H1 (cell line): ENCODE measurements around the gene WNT1. TPM values are rescaled to one million over a fixed set of nuclear protein-coding genes. Genes with fewer than 3 reads are reported as not detected.
A peak's percentile ranks its signal among the peaks of the same experiment; 100 is the strongest.

ENCODE experiments used
- BCL11A ChIP-seq, 2 experiments: IDR thresholded peaks; one replicate each; pipeline ENCODE4 v1.6.1; 2011; ENCODE audit warnings: low read depth in 2 of 2, low read length in 2 of 2, mild to moderate bottlenecking in 2 of 2
- BRCA1 ChIP-seq: IDR thresholded peaks from 2 replicates; pipeline ENCODE4 v1.6.1; 2012; ENCODE audit warnings: low read depth, low read length, improper control_type of control experiment
- CHD2 ChIP-seq: IDR thresholded peaks from 2 replicates; pipeline ENCODE4 v1.6.1; 2012; ENCODE audit warnings: low read length, improper control_type of control experiment
- EGR1 ChIP-seq: IDR thresholded peaks from 2 replicates; pipeline ENCODE4 v1.6.1; 2011; ENCODE audit warnings: low read depth, low read length, borderline replicate concordance
- NANOG ChIP-seq: IDR thresholded peaks from 2 replicates; pipeline ENCODE4 v1.6.1; 2011; ENCODE audit warnings: low read length, low read depth, mild to moderate bottlenecking, inconsistent platforms; ENCODE audit not compliant: insufficient read depth, poor library complexity, severe bottlenecking
- POU5F1 ChIP-seq: IDR thresholded peaks from 2 replicates; pipeline ENCODE4 v1.6.1; 2011; ENCODE audit warnings: low read depth, mild to moderate bottlenecking, low read length, moderate library complexity
- RBBP5 ChIP-seq: IDR thresholded peaks from 2 replicates; pipeline ENCODE4 v1.7.1; 2012; ENCODE audit warnings: low read depth, mild to moderate bottlenecking, inconsistent platforms, low read length, moderate library complexity, borderline replicate concordance
- SIRT6 ChIP-seq: IDR thresholded peaks from one replicate; pipeline ENCODE4 v1.7.1; 2012; ENCODE audit warnings: low read length, inconsistent platforms
- SP1 ChIP-seq: IDR thresholded peaks from 2 replicates; pipeline ENCODE4 v1.6.1; 2011; ENCODE audit warnings: low read depth, low read length
- SRF ChIP-seq: IDR thresholded peaks from 2 replicates; pipeline ENCODE4 v1.6.1; 2011; ENCODE audit warnings: mild to moderate bottlenecking, low read depth, low read length, moderate library complexity
- TAF7 ChIP-seq: optimal IDR thresholded peaks from 2 replicates; pipeline ENCODE3; 2011; ENCODE audit warnings: low read depth, mild to moderate bottlenecking, inconsistent platforms, low read length, moderate library complexity, borderline replicate concordance
- TEAD4 ChIP-seq: IDR thresholded peaks from 2 replicates; pipeline ENCODE4 v1.6.1; 2012; ENCODE audit warnings: low read depth, low read length, inconsistent platforms, mixed read lengths
- polyA plus RNA-seq, 7 experiments: library from polyadenylated mRNA; depleted of rRNA in 3 of 7; stranded (reverse) in 5 of 7; unstranded in 2 of 7; fragments of >200 nt in 5 of 7; fragments of 200-250 nt in 2 of 7; gene quantifications; 1 replicate in 5 of 7; 2 replicates in 1 of 7; 4 replicates in 1 of 7; pipeline versions ENCODE4 v1.2.1 to v1.2.3, GENCODE V29; 2011 to 2013; ENCODE audit warnings: missing spikeins in 2 of 7, mixed read lengths in 2 of 7
- total RNA-seq: library from RNA; stranded (reverse); fragmentation: NEBNext Ultra II Directional; extraction: Animal tissue kit (Norgen Biotek cat#: 25700); gene quantifications from 2 replicates; pipeline ENCODE4 v1.2.1, GENCODE V29; 2021
- TF ChIP-seq, protein P1 (sequence below), 3 experiments: IDR thresholded peaks; 1 replicate in 2 of 3; 2 replicates in 1 of 3; pipeline versions ENCODE4 v1.5.1 to v1.6.1; 2011; ENCODE audit warnings: low read length in 3 of 3, mild to moderate bottlenecking in 3 of 3, inconsistent platforms in 2 of 3, low read depth in 1 of 3, moderate library complexity in 1 of 3; ENCODE audit not compliant: insufficient read depth in 1 of 3; ENCODE audit errors: control extremely low read depth in 1 of 3
- TF ChIP-seq, protein P2 (sequence below): IDR thresholded peaks from 2 replicates; pipeline ENCODE4 v1.6.1; 2011; ENCODE audit warnings: low read length, improper control_type of control experiment

WNT1 gene
- total and polyA plus RNA-seq, 2 of the 8 experiments (the other 6 are each of a cell fraction or from before 2014, with no cell fraction given), result not detected

DNA sequence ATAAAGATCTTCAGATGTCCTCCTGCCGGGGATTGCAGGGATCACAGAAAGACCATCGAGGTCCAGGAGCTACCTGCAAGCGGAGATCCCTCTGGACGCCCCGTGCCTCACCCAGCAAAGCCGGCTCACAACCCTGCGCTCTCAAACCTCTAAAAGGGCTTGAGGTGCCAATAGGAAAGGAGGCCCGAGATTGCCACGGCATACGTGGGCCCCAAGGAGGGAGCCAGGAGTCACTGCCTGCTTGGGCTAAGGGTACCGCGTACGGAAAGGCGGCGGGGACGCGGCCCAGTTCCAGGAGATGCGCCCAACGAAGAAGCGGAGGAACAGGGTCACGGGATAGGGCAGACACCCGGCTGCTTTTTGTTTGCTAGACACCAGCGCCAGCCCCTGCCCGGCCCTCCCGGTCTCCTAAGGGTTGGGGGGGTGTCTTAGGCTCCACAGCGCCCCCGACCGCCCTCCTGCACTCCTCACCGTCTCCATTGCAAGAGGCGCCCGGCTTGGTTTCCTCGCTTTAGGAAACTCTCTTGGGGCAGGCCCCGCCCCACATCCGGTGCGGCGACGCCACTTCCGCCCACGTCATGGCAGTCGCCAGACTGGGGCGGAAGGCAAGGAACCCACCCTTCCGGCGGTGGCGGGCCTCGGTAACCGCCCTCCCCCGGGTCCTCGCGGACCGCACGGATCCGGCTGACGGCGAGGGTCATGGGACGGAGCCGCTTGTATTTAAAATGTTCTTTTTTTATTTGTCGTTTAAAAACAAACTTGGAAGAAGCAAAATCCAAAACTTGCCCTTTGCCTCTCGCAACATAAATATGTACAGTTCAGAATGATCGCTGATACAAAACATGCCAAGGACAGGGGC, 40.4 kb downstream of the WNT1 start, which contains the start of gene PRKAG1 (continued):
- TF ChIP-seq, protein P1, sequence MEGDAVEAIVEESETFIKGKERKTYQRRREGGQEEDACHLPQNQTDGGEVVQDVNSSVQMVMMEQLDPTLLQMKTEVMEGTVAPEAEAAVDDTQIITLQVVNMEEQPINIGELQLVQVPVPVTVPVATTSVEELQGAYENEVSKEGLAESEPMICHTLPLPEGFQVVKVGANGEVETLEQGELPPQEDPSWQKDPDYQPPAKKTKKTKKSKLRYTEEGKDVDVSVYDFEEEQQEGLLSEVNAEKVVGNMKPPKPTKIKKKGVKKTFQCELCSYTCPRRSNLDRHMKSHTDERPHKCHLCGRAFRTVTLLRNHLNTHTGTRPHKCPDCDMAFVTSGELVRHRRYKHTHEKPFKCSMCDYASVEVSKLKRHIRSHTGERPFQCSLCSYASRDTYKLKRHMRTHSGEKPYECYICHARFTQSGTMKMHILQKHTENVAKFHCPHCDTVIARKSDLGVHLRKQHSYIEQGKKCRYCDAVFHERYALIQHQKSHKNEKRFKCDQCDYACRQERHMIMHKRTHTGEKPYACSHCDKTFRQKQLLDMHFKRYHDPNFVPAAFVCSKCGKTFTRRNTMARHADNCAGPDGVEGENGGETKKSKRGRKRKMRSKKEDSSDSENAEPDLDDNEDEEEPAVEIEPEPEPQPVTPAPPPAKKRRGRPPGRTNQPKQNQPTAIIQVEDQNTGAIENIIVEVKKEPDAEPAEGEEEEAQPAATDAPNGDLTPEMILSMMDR (IDR thresholded peaks at IDR 0.05; ENCODE audit: control extremely low read depth in 1 of 3, insufficient read depth in 1 of 3, low read depth in 1 of 3, low read length in 3 of 3), result peak; percentile 51 to 66 (median 64)
- TF ChIP-seq, protein P2, sequence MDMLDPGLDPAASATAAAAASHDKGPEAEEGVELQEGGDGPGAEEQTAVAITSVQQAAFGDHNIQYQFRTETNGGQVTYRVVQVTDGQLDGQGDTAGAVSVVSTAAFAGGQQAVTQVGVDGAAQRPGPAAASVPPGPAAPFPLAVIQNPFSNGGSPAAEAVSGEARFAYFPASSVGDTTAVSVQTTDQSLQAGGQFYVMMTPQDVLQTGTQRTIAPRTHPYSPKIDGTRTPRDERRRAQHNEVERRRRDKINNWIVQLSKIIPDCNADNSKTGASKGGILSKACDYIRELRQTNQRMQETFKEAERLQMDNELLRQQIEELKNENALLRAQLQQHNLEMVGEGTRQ, result no peak
- TF ChIP-seq SIRT6 (no peak), BCL11A (IDR thresholded peaks at IDR 0.05; ENCODE audit: low read depth in 2 of 2, low read length in 2 of 2) (no peak), RBBP5 (no peak; the same call in 1 of the 2 replicates), SRF (no peak), NANOG (no peak), SP1 (no peak; the same call in 1 of the 2 replicates), POU5F1 (no peak), CHD2 (no peak), BRCA1 (no peak), TEAD4 (no peak), TAF7 (peak; percentile 89), EGR1 (peak; percentile 69)
